Measurements from ENCODE around the gene LONRF2.

The LONRF2 gene

DNA sequence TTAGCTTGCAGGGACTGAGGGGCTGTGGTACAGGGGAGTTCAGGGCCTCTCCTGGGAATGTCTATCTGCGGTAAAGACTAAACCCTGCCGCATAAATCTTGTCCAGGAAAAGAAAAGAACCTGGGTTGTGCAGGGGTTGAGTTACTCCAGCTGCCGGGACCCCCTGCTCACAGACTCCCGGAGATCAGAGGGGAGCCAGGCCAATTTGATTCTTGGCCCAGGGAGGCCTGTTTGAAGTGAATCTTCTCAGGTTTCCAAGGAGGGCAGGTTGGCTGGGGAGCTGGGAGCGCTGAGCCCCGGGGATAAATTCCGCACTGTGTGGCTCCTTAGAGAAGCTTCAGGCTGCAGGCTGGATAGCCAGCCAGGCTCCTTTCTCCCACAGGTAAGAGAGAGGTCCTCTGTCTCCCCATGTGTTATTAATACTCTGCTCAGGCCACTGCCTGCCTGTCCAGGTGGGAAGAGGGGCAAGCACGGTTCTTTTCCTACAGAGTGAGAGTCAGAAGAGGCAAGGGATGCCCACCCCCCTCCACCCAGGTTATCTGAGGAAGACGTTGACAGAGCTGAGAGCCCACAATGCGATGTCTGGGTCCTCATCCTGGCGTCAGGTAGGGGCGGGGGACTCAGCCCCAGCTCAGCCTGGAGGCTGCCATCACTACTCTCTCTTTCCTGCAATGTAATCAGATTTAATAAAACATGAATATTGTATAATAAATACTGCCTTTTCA, 82.7 kb downstream of the LONRF2 start:
- Histone ChIP-seq H3K27me3 (ENCODE audit: control insufficient read depth in 5 of 5, insufficient read depth in 4 of 5, low read length in 5 of 5) (no peaks in the 10 kb centered on the region), H3K9ac (ENCODE audit: low read length in 5 of 5) (no peak overlapping the region), H3K27ac (ENCODE audit: low read depth, low read length) (no peak overlapping the region), H3K36me3 (ENCODE audit: control insufficient read depth in 5 of 5, insufficient read depth in 5 of 5, low read length in 5 of 5) (no peaks in the 10 kb centered on the region), H3K4me3 (ENCODE audit: low read depth in 1 of 5, low read length in 5 of 5) (no peak overlapping the region), H3K9me3 (ENCODE audit: control insufficient read depth in 5 of 5, low read length in 5 of 5) (no peaks in the 10 kb centered on the region), H3K4me1 (ENCODE audit: control insufficient read depth in 5 of 5, insufficient read depth in 5 of 5, low read length in 5 of 5) (peaks cover 0 to 10% (median 4%) of the 10 kb centered on the region in 5 donors)

DNA sequence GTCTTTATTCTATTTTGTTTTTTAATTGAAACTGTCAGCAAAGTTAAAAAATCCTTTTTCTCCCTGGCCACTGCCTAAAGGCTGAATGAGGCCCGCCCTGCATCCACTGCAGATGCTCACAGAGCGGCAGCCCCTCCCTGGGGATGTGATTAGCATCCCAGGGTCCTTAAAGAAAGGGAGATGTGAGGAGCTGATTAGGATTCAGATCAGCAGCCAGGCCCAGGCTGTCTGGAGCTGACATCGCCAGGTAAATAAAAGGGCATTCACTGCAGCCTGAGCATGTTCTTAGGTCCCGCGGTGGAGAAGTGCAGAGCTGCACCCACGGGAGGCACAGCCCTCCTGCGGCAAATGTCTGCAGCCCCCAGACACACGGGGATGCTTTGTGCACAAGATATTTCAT, 83.8 kb downstream of the LONRF2 start:
- no peak overlapping the region for H3K9ac ChIP-seq (ENCODE audit: low read length in 5 of 5)
- H3K27me3 ChIP-seq (ENCODE audit: control insufficient read depth in 5 of 5, insufficient read depth in 4 of 5, low read length in 5 of 5): no peaks in the 10 kb centered on the region
- H3K36me3 ChIP-seq (ENCODE audit: control insufficient read depth in 5 of 5, insufficient read depth in 5 of 5, low read length in 5 of 5): no peaks in the 10 kb centered on the region
- no peak overlapping the region for H3K27ac ChIP-seq (ENCODE audit: low read depth, low read length)
- H3K4me1 ChIP-seq (ENCODE audit: control insufficient read depth in 5 of 5, insufficient read depth in 5 of 5, low read length in 5 of 5): peaks cover 0 to 10% (median 4%) of the 10 kb centered on the region in 5 donors
- no peaks in the 10 kb centered on the region for H3K9me3 ChIP-seq (ENCODE audit: control insufficient read depth in 5 of 5, low read length in 5 of 5)
- no peak overlapping the region for H3K4me3 ChIP-seq (ENCODE audit: low read depth in 1 of 5, low read length in 5 of 5)

GRCh38 chr2:100237770-100238169, 84.5 kb downstream of the LONRF2 start:
- H3K9me3 ChIP-seq (ENCODE audit: control insufficient read depth in 5 of 5, low read length in 5 of 5): no peaks in the 10 kb centered on the region
- H3K4me1 ChIP-seq (ENCODE audit: control insufficient read depth in 5 of 5, insufficient read depth in 5 of 5, low read length in 5 of 5): peaks cover 0 to 7% (median 2%) of the 10 kb centered on the region in 5 donors
- H3K27me3 ChIP-seq (ENCODE audit: control insufficient read depth in 5 of 5, insufficient read depth in 4 of 5, low read length in 5 of 5): no peaks in the 10 kb centered on the region
- no peak overlapping the region for H3K4me3 ChIP-seq (ENCODE audit: low read depth in 1 of 5, low read length in 5 of 5)
- H3K9ac ChIP-seq (ENCODE audit: low read length in 5 of 5): no peak overlapping the region
- H3K36me3 ChIP-seq (ENCODE audit: control insufficient read depth in 5 of 5, insufficient read depth in 5 of 5, low read length in 5 of 5): no peaks in the 10 kb centered on the region
- no peak overlapping the region for H3K27ac ChIP-seq (ENCODE audit: low read depth, low read length)

GRCh38 chr2:100237163-100237562, 85.1 kb downstream of the LONRF2 start:
- Histone ChIP-seq H3K9me3 (ENCODE audit: control insufficient read depth in 5 of 5, low read length in 5 of 5) (no peaks in the 10 kb centered on the region), H3K9ac (ENCODE audit: low read length in 5 of 5) (no peak overlapping the region), H3K36me3 (ENCODE audit: control insufficient read depth in 5 of 5, insufficient read depth in 5 of 5, low read length in 5 of 5) (no peaks in the 10 kb centered on the region), H3K27ac (ENCODE audit: low read depth, low read length) (no peak overlapping the region), H3K4me3 (ENCODE audit: low read depth in 1 of 5, low read length in 5 of 5) (no peak overlapping the region), H3K4me1 (ENCODE audit: control insufficient read depth in 5 of 5, insufficient read depth in 5 of 5, low read length in 5 of 5) (peaks cover 0 to under 1% (median 0%) of the 10 kb centered on the region in 5 donors), H3K27me3 (ENCODE audit: control insufficient read depth in 5 of 5, insufficient read depth in 4 of 5, low read length in 5 of 5) (no peaks in the 10 kb centered on the region)

DNA sequence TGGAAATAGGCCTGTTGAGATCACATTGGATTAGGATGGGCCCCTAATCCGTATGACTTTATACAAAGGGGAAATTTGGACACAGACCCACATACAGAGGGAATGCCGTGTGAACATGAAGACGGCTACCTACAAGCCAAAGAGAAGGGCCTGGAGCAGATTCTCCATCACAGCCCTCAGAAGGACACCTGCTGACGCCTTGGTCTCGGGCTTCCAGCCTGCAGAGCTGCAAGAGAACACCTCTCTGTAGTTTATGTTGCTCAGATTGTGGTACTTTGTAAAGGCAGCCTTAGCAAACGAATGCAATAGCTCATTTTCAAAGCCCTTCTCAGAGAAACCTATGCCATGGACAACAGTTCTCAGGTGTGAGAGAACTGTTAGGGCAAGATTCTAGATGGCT, 86.1 kb downstream of the LONRF2 start:
- Histone ChIP-seq H3K4me1 (ENCODE audit: control insufficient read depth in 5 of 5, insufficient read depth in 5 of 5, low read length in 5 of 5) (no peaks in the 10 kb centered on the region), H3K36me3 (ENCODE audit: control insufficient read depth in 5 of 5, insufficient read depth in 5 of 5, low read length in 5 of 5) (no peaks in the 10 kb centered on the region), H3K9me3 (ENCODE audit: control insufficient read depth in 5 of 5, low read length in 5 of 5) (no peaks in the 10 kb centered on the region), H3K27ac (ENCODE audit: low read depth, low read length) (no peak overlapping the region), H3K4me3 (ENCODE audit: low read depth in 1 of 5, low read length in 5 of 5) (no peak overlapping the region), H3K27me3 (ENCODE audit: control insufficient read depth in 5 of 5, insufficient read depth in 4 of 5, low read length in 5 of 5) (no peaks in the 10 kb centered on the region), H3K9ac (ENCODE audit: low read length in 5 of 5) (no peak overlapping the region)

- Histone ChIP-seq H3K27me3 (ENCODE audit: control insufficient read depth in 5 of 5, insufficient read depth in 4 of 5, low read length in 5 of 5) (no peaks in the 10 kb centered on the region), H3K9me3 (ENCODE audit: control insufficient read depth in 5 of 5, low read length in 5 of 5) (no peaks in the 10 kb centered on the region), H3K9ac (ENCODE audit: low read length in 5 of 5) (no peak overlapping the region), H3K36me3 (ENCODE audit: control insufficient read depth in 5 of 5, insufficient read depth in 5 of 5, low read length in 5 of 5) (no peaks in the 10 kb centered on the region), H3K4me1 (ENCODE audit: control insufficient read depth in 5 of 5, insufficient read depth in 5 of 5, low read length in 5 of 5) (no peaks in the 10 kb centered on the region), H3K27ac (ENCODE audit: low read depth, low read length) (no peak overlapping the region), H3K4me3 (ENCODE audit: low read depth in 1 of 5, low read length in 5 of 5) (no peak overlapping the region)
Measured at GRCh38 chr2:100235581-100235980, 86.7 kb downstream of the LONRF2 start.

- Histone ChIP-seq H3K4me3 (ENCODE audit: low read depth in 1 of 5, low read length in 5 of 5) (no peak overlapping the region), H3K9me3 (ENCODE audit: control insufficient read depth in 5 of 5, low read length in 5 of 5) (no peaks in the 10 kb centered on the region), H3K27ac (ENCODE audit: low read depth, low read length) (no peak overlapping the region), H3K4me1 (ENCODE audit: control insufficient read depth in 5 of 5, insufficient read depth in 5 of 5, low read length in 5 of 5) (no peaks in the 10 kb centered on the region), H3K27me3 (ENCODE audit: control insufficient read depth in 5 of 5, insufficient read depth in 4 of 5, low read length in 5 of 5) (no peaks in the 10 kb centered on the region), H3K36me3 (ENCODE audit: control insufficient read depth in 5 of 5, insufficient read depth in 5 of 5, low read length in 5 of 5) (no peaks in the 10 kb centered on the region), H3K9ac (ENCODE audit: low read length in 5 of 5) (no peak overlapping the region)
Measured at GRCh38 chr2:100235098-100235497, 87.2 kb downstream of the LONRF2 start.

DNA sequence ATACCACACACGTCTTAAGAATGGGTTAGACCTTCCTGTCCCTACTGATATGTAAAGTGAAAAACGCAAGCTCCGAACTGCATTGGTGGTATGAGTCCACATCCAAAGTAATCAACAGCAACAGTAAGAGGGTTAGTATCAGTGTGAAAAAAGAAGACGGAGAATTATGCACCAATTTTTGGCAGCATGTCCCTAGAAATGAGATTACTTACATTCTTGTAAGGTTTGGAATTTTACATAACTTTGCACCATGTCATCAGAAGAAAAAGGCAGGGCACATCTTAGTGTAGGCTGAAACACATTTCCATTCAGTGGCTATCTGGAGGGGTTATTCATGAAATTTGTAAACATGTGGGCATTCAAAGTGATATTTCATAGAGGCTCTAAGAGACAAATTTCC, 88.2 kb downstream of the LONRF2 start:
- no peaks in the 10 kb centered on the region for H3K9me3 ChIP-seq (ENCODE audit: control insufficient read depth in 5 of 5, low read length in 5 of 5)
- no peak overlapping the region for H3K4me3 ChIP-seq (ENCODE audit: low read depth in 1 of 5, low read length in 5 of 5)
- H3K27ac ChIP-seq (ENCODE audit: low read depth, low read length): no peak overlapping the region
- no peaks in the 10 kb centered on the region for H3K27me3 ChIP-seq (ENCODE audit: control insufficient read depth in 5 of 5, insufficient read depth in 4 of 5, low read length in 5 of 5)
- no peaks in the 10 kb centered on the region for H3K36me3 ChIP-seq (ENCODE audit: control insufficient read depth in 5 of 5, insufficient read depth in 5 of 5, low read length in 5 of 5)
- H3K4me1 ChIP-seq (ENCODE audit: control insufficient read depth in 5 of 5, insufficient read depth in 5 of 5, low read length in 5 of 5): no peaks in the 10 kb centered on the region
- no peak overlapping the region for H3K9ac ChIP-seq (ENCODE audit: low read length in 5 of 5)

DNA sequence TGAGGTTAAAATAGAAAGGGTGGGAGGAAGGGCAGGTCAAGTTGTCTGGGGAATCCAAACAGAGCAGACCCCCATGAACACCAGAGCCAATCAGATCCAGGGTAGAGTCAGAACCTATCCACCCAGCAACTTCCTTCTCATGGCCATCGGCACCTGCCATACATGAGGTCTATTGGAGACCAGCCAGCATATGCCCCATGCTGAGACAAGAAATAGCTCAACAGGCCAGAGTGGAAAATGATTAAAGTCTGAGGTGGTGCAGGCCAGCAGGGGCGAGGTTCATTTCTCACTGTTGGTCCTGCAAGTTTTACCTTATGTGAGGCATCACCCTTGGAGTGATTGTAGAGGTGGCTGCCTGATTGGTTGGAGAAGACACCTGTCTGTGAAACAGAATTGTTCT, 89.2 kb downstream of the LONRF2 start:
- Histone ChIP-seq H3K4me3 (ENCODE audit: low read depth in 1 of 5, low read length in 5 of 5) (no peak overlapping the region), H3K4me1 (ENCODE audit: control insufficient read depth in 5 of 5, insufficient read depth in 5 of 5, low read length in 5 of 5) (no peaks in the 10 kb centered on the region), H3K9me3 (ENCODE audit: control insufficient read depth in 5 of 5, low read length in 5 of 5) (no peaks in the 10 kb centered on the region), H3K27ac (ENCODE audit: low read depth, low read length) (no peak overlapping the region), H3K27me3 (ENCODE audit: control insufficient read depth in 5 of 5, insufficient read depth in 4 of 5, low read length in 5 of 5) (no peaks in the 10 kb centered on the region), H3K36me3 (ENCODE audit: control insufficient read depth in 5 of 5, insufficient read depth in 5 of 5, low read length in 5 of 5) (no peaks in the 10 kb centered on the region), H3K9ac (ENCODE audit: low read length in 5 of 5) (no peak overlapping the region)

DNA sequence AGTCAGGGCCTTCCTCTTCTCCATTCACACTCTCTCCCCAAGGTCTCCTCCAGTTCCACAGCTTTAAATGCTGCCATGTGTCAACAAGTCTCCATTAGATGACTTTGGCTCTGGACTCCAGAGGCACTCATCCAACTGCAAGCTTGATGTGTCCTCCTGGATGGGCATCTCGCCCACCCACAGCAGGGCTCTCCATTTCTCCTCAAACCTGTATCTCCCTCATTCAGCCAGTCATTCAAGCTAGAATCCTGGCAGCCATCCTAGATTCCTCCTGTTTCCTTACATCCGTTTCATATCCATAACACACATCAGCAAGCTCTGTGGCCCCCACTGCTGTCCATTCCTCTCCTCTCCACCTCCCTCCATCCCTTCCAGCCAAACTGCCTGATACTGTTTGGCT, 91.5 kb downstream of the LONRF2 start:
- Histone ChIP-seq H3K27ac (ENCODE audit: low read depth, low read length) (no peak overlapping the region), H3K9ac (ENCODE audit: low read length in 5 of 5) (no peak overlapping the region), H3K4me3 (ENCODE audit: low read depth in 1 of 5, low read length in 5 of 5) (no peak overlapping the region), H3K36me3 (ENCODE audit: control insufficient read depth in 5 of 5, insufficient read depth in 5 of 5, low read length in 5 of 5) (no peaks in the 10 kb centered on the region), H3K4me1 (ENCODE audit: control insufficient read depth in 5 of 5, insufficient read depth in 5 of 5, low read length in 5 of 5) (no peaks in the 10 kb centered on the region), H3K9me3 (ENCODE audit: control insufficient read depth in 5 of 5, low read length in 5 of 5) (no peaks in the 10 kb centered on the region), H3K27me3 (ENCODE audit: control insufficient read depth in 5 of 5, insufficient read depth in 4 of 5, low read length in 5 of 5) (no peaks in the 10 kb centered on the region)

Data from subcutaneous abdominal adipose tissue (tissue), 5 donors.